ENCODE data around the gene UTY.
A peak's percentile ranks its signal among the peaks of the same experiment; 100 is the strongest.

UTY gene

DNA sequence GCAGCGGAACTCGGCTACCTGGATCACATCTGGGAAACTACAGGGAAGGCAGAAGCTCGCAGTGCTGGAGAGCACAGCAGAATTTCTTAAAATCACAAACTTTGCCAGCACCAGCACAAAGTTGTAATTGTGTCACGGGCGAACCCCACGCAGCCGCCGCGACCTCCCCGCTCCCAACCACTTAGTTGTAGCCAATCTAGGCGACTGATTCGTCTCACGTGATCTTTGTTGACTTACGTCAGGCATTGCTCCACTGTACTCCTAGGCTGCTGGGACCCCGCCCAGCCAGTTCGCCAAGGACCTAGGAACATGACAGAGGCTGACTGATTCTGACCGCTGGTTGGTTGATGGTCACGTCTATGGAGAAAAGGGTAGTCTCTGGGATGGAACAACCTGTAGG, at the start of gene UTY:
UTY (minus strand) TSS at position 206 of the 400 bp plus-strand sequence. CDS start 368 bp downstream, outside the sequence.
- H3K4me3 Mint-ChIP-seq, result peak within 1 kb of the TSS; percentile 89

DNA sequence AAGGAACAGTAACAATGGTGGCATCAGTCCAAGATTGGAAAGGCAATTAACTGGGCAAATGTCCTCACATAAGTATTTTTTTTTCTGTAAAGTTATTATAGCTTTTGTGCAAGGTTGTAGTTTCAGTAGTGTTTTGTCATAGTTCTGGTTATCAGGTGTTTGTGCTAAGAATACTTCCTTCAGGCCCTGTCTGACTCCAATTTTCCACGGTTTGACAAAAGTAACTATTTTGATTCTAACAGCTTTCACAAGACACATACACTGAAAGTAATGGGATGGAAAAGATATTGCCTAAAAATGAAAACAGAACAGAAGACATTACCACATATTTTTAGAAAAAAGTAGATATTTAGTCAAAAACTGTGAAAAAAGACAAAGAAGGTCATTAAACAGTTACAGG, 40.6 kb upstream of the UTY start:
- no peak for DNase-seq (ENCODE audit: low spot score)
- Mint-ChIP-seq H3K4me1 (ENCODE audit: low read depth) (no peaks in the 10 kb centered on the region), H3K27ac (no peak overlapping the region), H3K4me3 (no peak overlapping the region), H3K27me3 (ENCODE audit: low read depth) (no peaks in the 10 kb centered on the region), H3K9me3 (no peaks in the 10 kb centered on the region), H3K36me3 (ENCODE audit: low read depth) (no peaks in the 10 kb centered on the region)

More for the DNA sequence above, at the start of gene UTY:
- H3K4me1 Mint-ChIP-seq (ENCODE audit: low read depth), result peaks cover 6% of the 10 kb centered on the region
- no peaks in the 10 kb centered on the region for H3K9me3 Mint-ChIP-seq
- no peaks in the 10 kb centered on the region for H3K27me3 Mint-ChIP-seq (ENCODE audit: low read depth)
- peaks cover 19% of the 10 kb centered on the region for H3K36me3 Mint-ChIP-seq (ENCODE audit: low read depth)
- DNase-seq (ENCODE audit: low spot score), result peak; percentile 76
- peak within 1 kb of the TSS; percentile 91 for H3K27ac Mint-ChIP-seq

DNA sequence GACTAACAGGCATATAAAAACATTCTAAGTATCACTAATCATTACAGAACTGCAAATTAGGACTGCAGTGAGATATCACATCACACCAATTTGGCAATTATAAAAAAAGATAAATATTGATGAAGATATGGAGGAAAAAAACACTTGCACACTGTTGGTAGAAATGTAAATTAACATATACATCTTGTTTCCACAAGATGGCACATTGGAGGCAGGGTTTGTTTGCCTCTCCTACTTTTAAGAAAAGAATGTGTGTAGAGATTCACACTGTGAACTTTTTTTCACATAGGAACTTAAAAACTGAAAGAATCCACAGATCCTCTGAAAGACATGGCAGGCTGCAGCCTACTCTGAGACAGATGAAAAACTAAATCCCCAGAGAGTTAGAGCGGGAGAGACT, 21.4 kb upstream of the UTY start:
- H3K36me3 Mint-ChIP-seq (ENCODE audit: low read depth), result no peaks in the 10 kb centered on the region
- H3K4me3 Mint-ChIP-seq, result no peak overlapping the region
- no peak overlapping the region for H3K27ac Mint-ChIP-seq
- H3K9me3 Mint-ChIP-seq, result no peaks in the 10 kb centered on the region
- H3K27me3 Mint-ChIP-seq (ENCODE audit: low read depth), result no peaks in the 10 kb centered on the region
- DNase-seq (ENCODE audit: low spot score), result no peak
- H3K4me1 Mint-ChIP-seq (ENCODE audit: low read depth), result no peaks in the 10 kb centered on the region

DNA sequence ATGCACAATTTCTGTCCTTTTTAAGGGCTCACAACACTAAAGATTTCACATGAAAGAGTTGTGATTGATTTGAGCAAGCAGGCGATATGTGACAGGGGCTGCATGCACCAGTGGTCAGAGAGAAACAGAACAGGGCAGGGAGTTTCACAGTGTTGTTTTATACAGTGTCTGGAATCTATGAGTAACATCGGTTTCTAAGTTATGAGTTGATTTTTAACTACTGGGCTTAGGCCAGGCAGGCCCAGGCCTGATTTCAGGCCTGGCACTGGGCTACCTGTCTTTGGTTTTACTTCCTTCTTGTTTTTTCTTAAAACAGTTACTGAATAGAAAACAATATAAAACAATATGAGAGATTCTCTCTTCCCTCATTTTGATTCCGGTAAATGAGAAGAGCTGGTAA, 13.9 kb upstream of the UTY start:
- H3K36me3 Mint-ChIP-seq (ENCODE audit: low read depth), result no peaks in the 10 kb centered on the region
- no peak overlapping the region for H3K4me3 Mint-ChIP-seq
- H3K27ac Mint-ChIP-seq, result no peak overlapping the region
- no peak for DNase-seq (ENCODE audit: low spot score)
- peaks cover 5% of the 10 kb centered on the region for H3K4me1 Mint-ChIP-seq (ENCODE audit: low read depth)
- H3K27me3 Mint-ChIP-seq (ENCODE audit: low read depth), result no peaks in the 10 kb centered on the region
- no peaks in the 10 kb centered on the region for H3K9me3 Mint-ChIP-seq

DNA sequence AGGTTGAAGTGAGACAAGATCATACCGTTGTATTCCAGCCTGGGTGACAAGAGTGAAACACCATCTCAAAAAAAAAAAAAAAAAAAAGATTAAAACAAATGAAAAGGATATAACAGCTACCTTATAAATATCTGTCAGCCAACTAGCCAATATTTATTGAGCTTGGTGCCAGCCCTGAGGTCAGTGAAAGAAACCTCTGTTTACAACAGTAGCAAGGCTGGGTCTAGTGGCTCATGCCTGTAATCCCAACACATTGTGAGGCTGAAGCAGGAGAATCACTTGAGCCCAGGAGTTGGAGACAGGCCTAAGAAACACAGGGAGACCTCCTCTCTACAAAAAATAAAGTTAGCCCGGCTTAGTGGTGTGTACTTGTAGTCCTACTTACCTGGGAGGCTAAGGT, 12.6 kb upstream of the UTY start:
- Mint-ChIP-seq H3K27me3 (ENCODE audit: low read depth) (no peaks in the 10 kb centered on the region), H3K27ac (no peak overlapping the region), H3K36me3 (ENCODE audit: low read depth) (no peaks in the 10 kb centered on the region), H3K9me3 (no peaks in the 10 kb centered on the region), H3K4me3 (no peak overlapping the region), H3K4me1 (ENCODE audit: low read depth) (peaks cover 12% of the 10 kb centered on the region)
- DNase-seq (ENCODE audit: low spot score), result no peak

DNA sequence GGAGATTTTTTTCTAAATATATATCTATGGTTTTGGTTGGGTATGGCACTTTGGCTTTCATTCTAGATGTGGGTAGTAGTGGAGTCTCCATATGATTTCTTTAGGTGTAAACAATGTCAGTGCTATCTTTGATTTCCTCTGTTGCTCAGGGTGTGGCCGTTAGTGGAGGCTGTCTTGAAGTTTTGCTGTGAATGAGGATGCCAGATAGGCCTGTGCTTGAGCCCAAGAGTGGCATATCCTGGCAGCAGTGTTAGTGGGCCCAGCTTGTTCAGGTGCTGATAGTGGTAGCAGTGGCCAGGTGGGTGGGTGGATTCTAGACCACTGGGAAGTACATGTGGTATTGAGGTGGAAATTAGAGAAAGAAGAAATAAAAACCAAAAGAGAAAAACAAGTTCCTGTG, 8.9 kb upstream of the UTY start:
- DNase-seq (ENCODE audit: low spot score), result no peak
- H3K4me1 Mint-ChIP-seq (ENCODE audit: low read depth), result peaks cover 12% of the 10 kb centered on the region
- no peaks in the 10 kb centered on the region for H3K36me3 Mint-ChIP-seq (ENCODE audit: low read depth)
- H3K9me3 Mint-ChIP-seq, result no peaks in the 10 kb centered on the region
- no peak overlapping the region for H3K4me3 Mint-ChIP-seq
- peak overlapping the region; percentile 76 for H3K27ac Mint-ChIP-seq
- peaks cover 5% of the 10 kb centered on the region for H3K27me3 Mint-ChIP-seq (ENCODE audit: low read depth)

DNA sequence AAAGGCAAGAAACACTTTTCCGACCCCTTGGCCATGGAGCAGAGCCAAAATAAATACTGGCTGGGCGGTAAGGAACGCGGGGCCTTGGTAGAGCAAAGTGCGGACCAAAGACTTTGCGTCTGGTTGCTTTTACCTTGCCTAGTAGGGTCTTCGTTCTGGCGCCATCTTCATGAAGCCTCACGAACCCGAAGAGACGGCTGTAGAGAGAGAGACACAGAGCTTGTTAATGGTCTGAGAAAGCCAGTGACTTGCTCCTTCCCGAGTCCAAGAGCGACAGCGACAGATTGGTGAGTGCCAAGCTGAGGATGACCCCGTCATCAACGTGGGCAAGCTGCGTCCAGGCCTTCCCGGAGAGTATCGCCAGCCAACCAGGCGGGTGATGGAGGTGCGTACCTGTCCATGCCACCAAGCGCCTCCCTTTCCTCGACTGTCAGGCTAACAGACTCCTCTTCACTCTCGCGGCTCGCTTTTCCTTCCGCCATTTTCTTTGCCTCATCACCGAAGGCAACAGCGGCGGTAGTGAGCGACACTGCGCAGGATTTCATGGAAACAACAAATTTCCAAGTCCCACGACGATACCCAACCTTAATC, 617 bp downstream of the UTY start:
- peaks cover 24% of the 10 kb centered on the region for H3K36me3 Mint-ChIP-seq (ENCODE audit: low read depth)
- peak overlapping the region; percentile 89 for H3K4me3 Mint-ChIP-seq
- H3K27me3 Mint-ChIP-seq (ENCODE audit: low read depth), result no peaks in the 10 kb centered on the region
- no peaks in the 10 kb centered on the region for H3K9me3 Mint-ChIP-seq
- H3K27ac Mint-ChIP-seq, result peak overlapping the region; percentile 91
- H3K4me1 Mint-ChIP-seq (ENCODE audit: low read depth), result peaks cover 11% of the 10 kb centered on the region
- DNase-seq (ENCODE audit: low spot score), result peak; percentile 47

DNA sequence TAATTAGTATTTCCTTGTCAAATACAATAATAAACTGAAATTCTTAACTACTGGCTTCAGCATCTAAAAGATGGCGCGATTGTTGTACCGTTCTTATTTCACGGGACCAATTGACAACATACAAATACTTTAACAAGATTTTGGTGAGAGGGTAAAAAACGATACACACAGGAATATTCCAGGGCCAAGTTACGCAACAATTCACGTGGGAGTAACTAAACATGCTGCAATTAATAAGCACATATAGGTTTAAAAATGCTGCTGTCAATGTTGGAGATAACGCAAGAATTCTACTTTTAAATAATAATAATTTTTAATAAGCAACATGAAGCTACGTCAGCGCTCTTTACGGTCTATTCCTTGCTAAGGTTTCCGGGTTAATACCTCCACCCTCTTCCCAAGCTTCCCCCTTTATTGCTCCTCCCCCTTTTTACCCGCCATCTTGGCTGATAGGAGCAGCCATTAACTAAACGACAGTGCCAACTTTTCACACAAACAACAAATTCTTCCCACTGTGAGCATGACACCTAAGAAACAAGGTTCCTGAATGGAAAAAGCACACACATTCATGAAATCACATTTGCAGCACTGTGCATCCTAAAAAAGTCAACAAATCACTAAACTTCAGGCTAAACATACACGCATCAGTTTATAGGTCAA, 1.6 kb downstream of the UTY start:
- peak overlapping the region; percentile 89 for H3K4me3 Mint-ChIP-seq
- no peaks in the 10 kb centered on the region for H3K9me3 Mint-ChIP-seq
- peaks cover 13% of the 10 kb centered on the region for H3K4me1 Mint-ChIP-seq (ENCODE audit: low read depth)
- peak; percentile 37 for DNase-seq (ENCODE audit: low spot score)
- no peaks in the 10 kb centered on the region for H3K27me3 Mint-ChIP-seq (ENCODE audit: low read depth)
- H3K36me3 Mint-ChIP-seq (ENCODE audit: low read depth), result peaks cover 28% of the 10 kb centered on the region
- peak overlapping the region; percentile 91 for H3K27ac Mint-ChIP-seq

DNA sequence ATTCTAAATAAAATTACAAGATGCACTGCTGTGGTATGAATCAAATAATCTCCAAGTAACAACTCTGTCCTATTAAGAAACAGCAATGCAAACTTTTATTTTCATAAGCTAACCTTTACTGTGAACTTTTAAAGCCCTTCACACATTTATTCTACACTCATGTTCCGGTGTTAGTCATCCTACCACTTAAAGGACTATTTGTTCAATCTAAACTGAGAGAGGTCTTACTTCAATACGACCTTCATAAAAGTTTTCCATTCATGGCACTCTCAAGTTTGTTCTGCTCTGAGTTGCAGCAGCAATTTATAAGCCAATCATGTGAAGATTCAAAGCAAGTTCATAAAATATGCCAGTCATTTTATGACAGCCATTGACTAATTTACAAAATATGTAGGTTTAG, 4.8 kb downstream of the UTY start:
- DNase-seq (ENCODE audit: low spot score), result no peak
- no peak overlapping the region for H3K4me3 Mint-ChIP-seq
- no peak overlapping the region for H3K27ac Mint-ChIP-seq
- no peaks in the 10 kb centered on the region for H3K27me3 Mint-ChIP-seq (ENCODE audit: low read depth)
- H3K4me1 Mint-ChIP-seq (ENCODE audit: low read depth), result peaks cover 19% of the 10 kb centered on the region
- H3K9me3 Mint-ChIP-seq, result no peaks in the 10 kb centered on the region
- peaks cover 41% of the 10 kb centered on the region for H3K36me3 Mint-ChIP-seq (ENCODE audit: low read depth)

DNA sequence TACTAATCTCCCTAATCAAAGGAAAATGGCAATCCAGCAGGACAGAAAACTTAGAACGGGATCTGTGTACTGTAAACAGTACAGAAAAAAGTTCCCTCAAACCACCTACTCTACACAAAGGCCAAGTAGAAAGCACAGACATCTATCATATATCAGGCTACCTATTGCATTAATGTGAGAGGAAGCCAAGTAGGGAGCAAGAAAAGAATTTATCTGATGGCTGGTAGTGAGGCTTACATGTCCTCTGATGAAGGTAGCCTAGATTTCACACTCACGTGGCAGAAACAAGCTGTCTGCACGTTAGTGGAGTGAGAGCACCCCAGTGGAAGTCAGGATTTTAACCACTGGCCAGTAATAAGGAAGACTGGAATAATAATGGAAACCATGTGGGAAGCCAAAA, 28.3 kb downstream of the UTY start:
- Mint-ChIP-seq H3K4me3 (no peak overlapping the region), H3K27ac (no peak overlapping the region), H3K36me3 (ENCODE audit: low read depth) (peaks cover 23% of the 10 kb centered on the region), H3K9me3 (no peaks in the 10 kb centered on the region), H3K4me1 (ENCODE audit: low read depth) (peaks cover 8% of the 10 kb centered on the region), H3K27me3 (ENCODE audit: low read depth) (no peaks in the 10 kb centered on the region)
- no peak for DNase-seq (ENCODE audit: low spot score)

DNA sequence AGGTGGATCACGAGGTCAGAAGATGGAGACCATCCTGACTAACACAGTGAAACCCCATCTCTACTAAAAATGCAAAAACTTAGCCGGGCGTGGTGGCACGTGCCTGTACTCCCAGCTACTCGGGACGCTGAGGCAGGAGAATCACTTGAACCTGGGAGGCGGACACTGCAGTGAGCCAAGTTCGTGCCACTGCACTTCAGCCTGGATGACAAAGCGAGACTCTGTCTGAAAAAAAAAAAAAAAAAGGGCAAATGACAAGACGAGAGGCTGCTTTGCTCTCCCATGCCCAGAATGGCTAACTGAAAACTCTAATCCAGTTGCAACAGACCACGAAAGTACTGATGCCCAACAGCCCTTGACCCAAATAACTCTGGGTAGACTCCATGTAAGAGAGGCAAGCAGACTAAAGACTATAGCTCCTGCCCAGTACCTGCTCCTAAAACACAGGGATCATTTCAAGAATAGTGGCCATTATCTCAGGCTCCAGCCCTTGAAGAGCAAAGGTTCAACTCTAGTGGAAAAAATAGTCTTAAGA, 29.2 kb downstream of the UTY start:
- Mint-ChIP-seq H3K36me3 (ENCODE audit: low read depth) (peaks cover 25% of the 10 kb centered on the region), H3K27me3 (ENCODE audit: low read depth) (no peaks in the 10 kb centered on the region), H3K4me3 (no peak overlapping the region), H3K9me3 (no peaks in the 10 kb centered on the region), H3K4me1 (ENCODE audit: low read depth) (peaks cover 6% of the 10 kb centered on the region), H3K27ac (no peak overlapping the region)
- no peak for DNase-seq (ENCODE audit: low spot score)

DNA sequence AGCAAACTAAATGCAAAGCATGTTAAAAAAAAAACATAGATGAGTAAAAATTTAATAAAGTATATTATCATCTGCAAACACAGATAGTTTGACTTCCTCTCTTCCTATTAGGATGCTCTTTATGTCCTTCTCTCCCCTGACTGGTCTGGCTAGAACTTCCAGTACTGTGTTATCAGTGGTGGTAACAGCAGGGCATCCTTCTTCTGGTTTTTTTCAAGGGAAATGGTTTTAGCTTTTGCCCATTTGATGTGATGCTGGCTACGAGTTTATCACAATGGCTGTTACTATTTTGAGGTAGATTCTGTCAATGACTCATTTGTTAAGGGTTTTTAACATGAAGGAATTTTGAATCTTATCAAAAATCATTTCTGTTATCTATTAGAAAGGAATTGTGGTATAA, 34.3 kb downstream of the UTY start:
- no peak for DNase-seq (ENCODE audit: low spot score)
- Mint-ChIP-seq H3K4me3 (no peak overlapping the region), H3K27ac (no peak overlapping the region), H3K36me3 (ENCODE audit: low read depth) (peaks cover 29% of the 10 kb centered on the region), H3K27me3 (ENCODE audit: low read depth) (no peaks in the 10 kb centered on the region), H3K9me3 (no peaks in the 10 kb centered on the region), H3K4me1 (ENCODE audit: low read depth) (no peaks in the 10 kb centered on the region)

DNA sequence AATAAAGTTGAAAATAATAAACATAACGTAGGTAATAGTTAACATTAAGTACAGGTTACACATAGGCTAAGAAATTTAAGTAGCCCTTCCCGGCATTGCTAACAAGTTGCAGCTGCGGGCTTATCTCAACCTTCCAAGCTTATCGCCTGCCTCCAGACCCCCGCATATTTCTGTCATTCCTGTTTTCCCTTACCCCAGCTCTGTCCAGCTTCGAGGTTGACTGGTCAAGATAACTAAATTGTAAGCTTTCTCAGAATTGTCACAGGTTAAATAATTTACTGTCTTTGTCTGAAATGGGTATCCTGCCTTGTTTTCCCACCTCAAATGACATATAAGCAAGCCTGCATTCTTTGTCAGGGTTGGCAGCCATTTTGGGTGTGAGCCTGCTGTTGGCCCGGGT, 36.7 kb downstream of the UTY start:
- Mint-ChIP-seq H3K9me3 (no peaks in the 10 kb centered on the region), H3K27me3 (ENCODE audit: low read depth) (no peaks in the 10 kb centered on the region), H3K4me3 (no peak overlapping the region), H3K27ac (no peak overlapping the region), H3K4me1 (ENCODE audit: low read depth) (no peaks in the 10 kb centered on the region), H3K36me3 (ENCODE audit: low read depth) (peaks cover 32% of the 10 kb centered on the region)
- no peak for DNase-seq (ENCODE audit: low spot score)

DNA sequence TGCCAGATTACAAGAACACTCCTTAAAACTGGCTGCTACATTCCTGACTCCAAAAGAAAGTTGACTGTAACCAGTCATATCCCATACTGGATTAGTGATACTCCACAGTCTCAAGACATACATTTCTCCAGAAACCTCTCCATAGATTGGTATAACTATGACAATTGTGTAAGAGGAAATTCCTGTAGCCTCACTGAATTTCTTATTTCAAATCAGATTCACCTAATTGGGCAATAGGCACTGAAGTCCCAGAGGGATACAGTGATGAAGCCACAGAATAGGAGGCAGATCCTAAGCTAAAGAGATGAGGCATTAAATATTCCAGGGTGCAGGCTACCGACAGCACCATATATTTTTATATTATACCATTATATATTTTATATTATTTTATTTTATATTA, 39.0 kb downstream of the UTY start:
- H3K4me1 Mint-ChIP-seq (ENCODE audit: low read depth), result peaks cover 5% of the 10 kb centered on the region
- H3K36me3 Mint-ChIP-seq (ENCODE audit: low read depth), result peaks cover 30% of the 10 kb centered on the region
- no peak overlapping the region for H3K4me3 Mint-ChIP-seq
- no peak for DNase-seq (ENCODE audit: low spot score)
- no peaks in the 10 kb centered on the region for H3K9me3 Mint-ChIP-seq
- no peak overlapping the region for H3K27ac Mint-ChIP-seq
- H3K27me3 Mint-ChIP-seq (ENCODE audit: low read depth), result no peaks in the 10 kb centered on the region
